ENCODE data around the gene OSTN. TPM values are rescaled to one million over a fixed set of nuclear protein-coding genes. Genes with fewer than 3 reads are reported as not detected.
"Not testable (repeated sequence)": the region's sequence is repeated elsewhere in the genome, so short reads cannot be mapped to it uniquely, and the experiment has no call there.

The OSTN gene
- total RNA-seq, 2 donors from 2014 or later = not detected

DNA sequence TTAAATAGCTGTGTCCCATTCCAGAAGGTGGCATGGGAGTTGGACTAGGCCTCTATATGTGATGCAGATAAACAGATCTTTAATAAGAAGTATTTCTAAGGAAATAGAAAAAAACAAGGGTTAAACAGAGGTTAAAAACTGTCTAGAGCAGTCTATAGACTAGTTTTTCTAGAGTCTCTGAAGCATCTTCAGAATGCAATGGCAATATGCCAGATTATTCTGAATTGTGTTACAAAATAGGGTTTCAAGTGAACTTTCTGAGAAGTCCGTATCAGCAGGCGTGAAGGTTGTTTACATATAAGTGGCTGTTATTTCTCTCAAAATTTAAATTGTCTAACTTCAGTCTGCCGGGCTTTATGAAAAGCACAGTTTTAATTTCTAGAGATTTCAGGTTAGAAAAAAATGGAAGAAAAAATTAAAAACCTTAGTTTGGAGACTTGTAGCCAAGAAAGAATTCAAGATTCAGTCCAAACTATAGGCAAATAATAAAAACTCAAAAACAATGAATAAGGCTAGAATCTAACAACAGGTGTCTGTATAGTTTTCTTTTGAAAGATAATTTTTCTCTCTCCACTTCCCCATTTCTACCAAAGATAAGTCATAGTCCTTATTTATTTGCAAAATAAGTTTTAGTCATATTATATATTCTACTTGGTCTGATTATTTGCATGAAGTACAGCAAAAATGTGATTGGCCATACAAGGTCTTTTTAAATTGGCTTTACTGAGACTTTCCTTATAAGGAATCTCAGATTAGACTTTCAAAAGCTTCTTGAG is 55.2 kb downstream of the OSTN start:
- DNase-seq (ENCODE audit: low spot score in 2 of 2) (no peak), ATAC-seq (no peak)
- Mint-ChIP-seq H3K27ac (no peak overlapping the region), H3K36me3 (no peaks in the 10 kb centered on the region), H3K9me3 (no peaks in the 10 kb centered on the region)

GRCh38 chr3:191255156-191255555 is 56.1 kb downstream of the OSTN start:
- no peaks in the 10 kb centered on the region for H3K9me3 Mint-ChIP-seq
- no peak for ATAC-seq
- no peaks in the 10 kb centered on the region for H3K36me3 Mint-ChIP-seq
- H3K27ac Mint-ChIP-seq = no peak overlapping the region
- DNase-seq (ENCODE audit: low spot score in 2 of 2) = no peak

DNA sequence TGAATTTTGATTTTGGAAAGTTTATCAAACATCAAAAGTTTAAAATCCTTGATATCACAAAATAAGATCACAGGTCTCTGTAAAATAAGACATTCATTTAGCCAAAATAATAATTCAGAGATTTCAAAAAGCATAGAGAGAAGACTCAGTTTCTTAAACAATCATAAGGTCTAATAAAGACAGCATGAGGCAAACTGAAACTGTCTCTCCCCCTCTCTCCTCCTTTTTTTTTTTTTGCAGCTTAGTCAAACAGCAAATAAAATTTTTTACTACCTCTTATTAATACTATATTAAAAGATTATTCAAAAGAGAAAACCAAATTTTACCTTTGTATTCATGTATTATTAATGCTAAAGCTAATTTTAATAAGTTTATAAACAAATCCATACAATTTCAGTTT is 57.4 kb downstream of the OSTN start:
- no peak for ATAC-seq
- no peaks in the 10 kb centered on the region for H3K36me3 Mint-ChIP-seq
- no peak for DNase-seq (ENCODE audit: low spot score in 2 of 2)
- no peaks in the 10 kb centered on the region for H3K9me3 Mint-ChIP-seq
- no peak overlapping the region for H3K27ac Mint-ChIP-seq

DNA sequence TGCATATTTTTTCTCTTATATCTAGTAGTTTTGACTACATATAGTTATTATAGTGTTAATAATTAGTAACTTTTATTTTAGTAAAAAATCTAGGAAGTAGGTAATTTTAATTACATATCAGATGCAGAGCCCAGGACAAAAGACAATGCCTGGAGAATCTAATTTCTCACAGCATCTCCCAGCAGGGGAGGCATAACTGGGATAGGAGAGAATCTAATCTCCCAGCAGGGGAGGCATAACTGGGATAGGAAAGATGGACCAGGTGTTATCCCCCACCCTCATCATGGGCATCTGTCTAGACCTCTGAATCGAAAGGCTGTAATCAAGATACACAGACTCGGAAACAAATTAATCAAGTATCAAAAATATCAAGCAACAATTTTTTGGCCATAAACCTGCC is 58.2 kb downstream of the OSTN start:
- H3K36me3 Mint-ChIP-seq = no peaks in the 10 kb centered on the region
- H3K27ac Mint-ChIP-seq = no peak overlapping the region
- ATAC-seq = no peak
- no peaks in the 10 kb centered on the region for H3K9me3 Mint-ChIP-seq
- no peak for DNase-seq (ENCODE audit: low spot score in 2 of 2)

DNA sequence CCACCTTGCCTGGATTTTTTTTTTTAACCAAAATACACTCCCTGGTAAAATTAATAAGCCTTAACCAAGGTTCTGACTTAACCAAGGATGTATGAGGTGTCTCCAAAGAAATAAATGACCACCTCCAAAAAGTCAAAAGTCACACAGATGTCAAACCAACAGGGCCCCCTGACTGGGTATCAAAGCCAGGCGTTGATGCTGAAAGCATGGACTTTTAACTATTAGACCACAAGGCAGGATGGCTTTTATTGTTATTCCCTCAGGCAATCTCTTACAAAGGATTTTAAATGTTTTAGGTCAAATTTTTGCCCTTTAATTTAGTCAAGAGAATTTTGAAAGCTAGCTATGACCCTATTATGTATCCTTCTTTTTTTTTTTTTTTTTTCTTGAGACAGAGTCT is 60.4 kb downstream of the OSTN start:
- H3K27ac Mint-ChIP-seq = no peak overlapping the region
- DNase-seq (ENCODE audit: low spot score in 2 of 2) = no peak
- ATAC-seq = no peak
- H3K9me3 Mint-ChIP-seq = no peaks in the 10 kb centered on the region
- H3K36me3 Mint-ChIP-seq = no peaks in the 10 kb centered on the region

- Mint-ChIP-seq H3K27ac (no peak overlapping the region), H3K9me3 (no peaks in the 10 kb centered on the region), H3K36me3 (no peaks in the 10 kb centered on the region)
- no peak for DNase-seq (ENCODE audit: low spot score in 2 of 2)
- no peak for ATAC-seq
These were observed 61.6 kb downstream of the OSTN start for GRCh38 chr3:191260431-191261303.

DNA sequence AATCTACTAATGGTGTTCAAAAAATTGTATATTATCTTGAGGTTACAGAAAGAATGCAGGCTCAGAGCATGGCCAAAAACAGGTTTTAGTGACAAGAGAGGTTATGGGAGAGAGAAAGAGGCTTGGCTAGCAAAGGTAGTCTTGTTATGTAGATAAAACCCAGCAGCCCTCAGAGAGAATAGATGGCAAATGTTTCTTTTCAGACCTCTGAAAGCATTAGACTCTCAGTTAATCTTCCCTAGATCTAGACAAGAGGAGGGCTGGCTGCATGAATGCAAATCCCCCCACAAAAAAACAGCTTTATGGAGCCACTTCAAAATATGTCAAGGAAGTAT is 62.2 kb downstream of the OSTN start:
- ATAC-seq = no peak
- no peaks in the 10 kb centered on the region for H3K36me3 Mint-ChIP-seq
- H3K9me3 Mint-ChIP-seq = no peaks in the 10 kb centered on the region
- DNase-seq (ENCODE audit: low spot score in 2 of 2) = no peak
- H3K27ac Mint-ChIP-seq = no peak overlapping the region

DNA sequence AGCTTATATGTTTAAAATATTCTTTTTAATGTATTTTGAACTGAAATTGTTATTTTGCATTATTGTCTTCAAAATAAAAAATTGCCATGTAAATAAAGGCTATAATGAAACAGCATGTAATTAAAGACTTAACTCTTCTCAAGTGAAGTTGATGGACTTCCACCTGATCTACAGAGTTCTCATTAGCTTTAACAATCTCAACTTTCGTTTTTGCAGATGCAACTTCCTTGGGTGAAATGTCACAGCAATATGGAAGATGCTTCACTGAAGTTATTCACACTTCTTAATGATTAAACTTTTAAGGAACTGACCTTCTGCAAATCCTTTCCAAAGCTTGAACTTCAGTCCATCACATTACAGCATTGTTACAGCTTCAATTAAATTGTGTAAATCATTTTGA is 63.6 kb downstream of the OSTN start:
- no peak overlapping the region for H3K27ac Mint-ChIP-seq
- H3K36me3 Mint-ChIP-seq = no peaks in the 10 kb centered on the region
- ATAC-seq (no peak), DNase-seq (ENCODE audit: low spot score in 2 of 2) (no peak)
- no peaks in the 10 kb centered on the region for H3K9me3 Mint-ChIP-seq

DNA sequence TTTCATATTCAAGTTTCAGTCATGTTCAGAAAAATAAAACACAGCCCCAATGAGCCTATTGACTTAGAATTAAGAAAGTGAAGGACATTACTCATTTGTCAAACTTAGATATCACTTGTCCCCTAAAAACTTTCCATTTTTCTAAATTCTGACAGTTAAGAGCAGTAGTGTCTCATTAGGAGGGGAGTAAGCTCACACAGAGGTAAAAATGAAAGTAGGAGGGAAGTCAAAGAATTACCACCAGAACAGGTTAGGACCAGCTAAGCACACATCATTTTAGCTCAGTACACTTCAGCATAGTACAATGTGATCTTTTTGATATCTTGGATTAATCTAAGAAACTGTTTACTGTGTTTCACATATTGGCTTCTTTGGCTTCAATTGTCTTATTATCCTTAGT is 64.3 kb downstream of the OSTN start:
- no peaks in the 10 kb centered on the region for H3K9me3 Mint-ChIP-seq
- ATAC-seq = no peak
- H3K36me3 Mint-ChIP-seq = no peaks in the 10 kb centered on the region
- DNase-seq (ENCODE audit: low spot score in 2 of 2) = no peak
- no peak overlapping the region for H3K27ac Mint-ChIP-seq

GRCh38 chr3:191263850-191264249 is 64.8 kb downstream of the OSTN start:
- no peak for ATAC-seq

GRCh38 chr3:191268737-191269136 is 69.7 kb downstream of the OSTN start:
- DNase-seq (ENCODE audit: low spot score in 2 of 2) (no peak), ATAC-seq (no peak)
- peaks cover 0 to 7% of the 10 kb centered on the region in 2 donors for H3K9me3 Mint-ChIP-seq
- H3K27ac Mint-ChIP-seq = no peak overlapping the region
- H3K36me3 Mint-ChIP-seq = no peaks in the 10 kb centered on the region

More at GRCh38 chr3:191263850-191264249, 64.8 kb downstream of the OSTN start:
- no peak for DNase-seq (ENCODE audit: low spot score in 2 of 2)
- no peaks in the 10 kb centered on the region for H3K36me3 Mint-ChIP-seq
- H3K9me3 Mint-ChIP-seq = no peaks in the 10 kb centered on the region
- no peak overlapping the region for H3K27ac Mint-ChIP-seq

DNA sequence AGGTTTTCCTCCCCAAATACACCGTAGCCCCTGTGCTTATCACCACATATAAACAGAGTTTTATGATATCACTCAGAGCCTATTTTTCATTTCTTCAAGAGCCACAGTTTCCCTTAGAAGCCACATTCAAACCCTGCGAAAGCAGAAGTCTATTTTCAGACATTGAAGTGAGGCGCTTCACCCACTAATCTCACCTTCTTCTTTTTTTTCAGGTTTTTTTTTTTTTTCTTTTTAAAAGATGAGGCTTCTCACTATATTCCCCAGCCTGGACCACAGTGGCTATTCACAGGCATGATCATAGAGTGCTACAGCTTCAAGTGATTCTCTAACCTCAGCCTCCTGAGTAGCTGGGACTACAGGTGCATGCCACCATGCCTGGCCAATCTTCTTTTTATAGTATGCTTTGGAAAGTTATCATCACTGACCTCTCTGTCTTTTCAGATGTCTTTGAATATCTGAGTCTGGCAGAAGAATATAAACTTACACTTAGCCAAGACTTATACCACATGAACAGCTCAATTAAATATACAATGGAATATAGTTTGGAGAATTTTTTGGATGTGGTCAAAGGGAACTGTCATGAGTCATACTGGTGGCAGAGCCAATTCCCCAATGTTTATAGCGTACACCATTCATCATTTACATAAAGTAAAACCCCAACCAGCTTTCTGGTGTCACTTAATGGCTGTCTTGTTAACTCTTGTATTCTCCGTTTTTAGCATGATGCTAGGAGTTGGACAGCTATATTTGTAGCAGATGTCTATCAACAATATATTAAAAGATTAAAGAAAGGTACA is 70.4 kb downstream of the OSTN start:
- ATAC-seq (no peak), DNase-seq (ENCODE audit: low spot score in 2 of 2) (no peak)
- Mint-ChIP-seq H3K36me3 (no peaks in the 10 kb centered on the region), H3K9me3 (peaks cover 0 to 7% of the 10 kb centered on the region in 2 donors), H3K27ac (no peak overlapping the region)

DNA sequence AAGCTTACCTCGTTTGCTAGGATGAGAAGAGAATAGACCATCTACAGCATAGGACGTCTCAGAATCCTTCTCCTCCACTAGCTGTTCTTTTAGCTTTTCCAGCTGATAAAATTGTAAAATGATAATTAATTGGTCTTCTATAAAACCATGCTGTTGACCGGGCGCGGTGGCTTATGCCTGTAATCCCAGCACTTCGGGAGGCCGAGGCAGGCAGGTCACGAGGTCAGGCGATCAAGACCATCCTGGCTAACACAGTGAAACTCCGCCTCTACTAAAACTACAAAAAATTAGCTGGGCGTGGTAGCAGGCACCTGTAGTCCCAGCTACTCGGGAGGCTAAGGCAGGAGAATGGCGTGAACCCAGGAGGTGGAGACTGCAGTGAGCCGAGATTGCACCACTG is 76.2 kb downstream of the OSTN start:
- not testable (repeated sequence) for ATAC-seq, H3K9me3 Mint-ChIP-seq, H3K36me3 Mint-ChIP-seq

DNA sequence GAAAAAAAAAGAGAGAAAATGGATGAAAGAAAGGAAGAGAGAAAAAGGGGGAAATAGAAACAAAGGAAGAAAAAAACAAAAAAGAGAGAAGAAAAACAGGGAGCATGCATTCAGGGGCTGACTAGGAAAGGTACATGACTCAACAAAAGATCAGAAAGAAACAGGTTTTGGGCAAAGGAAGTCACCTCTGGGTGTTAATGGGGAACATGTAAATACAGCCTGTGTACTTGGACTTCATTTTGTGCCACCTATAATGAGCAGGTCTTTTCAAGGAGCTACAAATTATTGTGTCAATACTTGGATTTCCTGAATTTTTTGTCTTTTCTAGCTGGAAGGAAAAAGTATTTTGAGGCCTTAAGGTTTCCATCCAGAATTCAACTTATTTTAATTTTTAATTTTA is 76.7 kb downstream of the OSTN start:
- Mint-ChIP-seq H3K36me3 (no peaks in the 10 kb centered on the region), H3K27ac (no peak overlapping the region), H3K9me3 (peaks cover 0 to 7% of the 10 kb centered on the region in 2 donors)
- no peak for DNase-seq (ENCODE audit: low spot score in 2 of 2)
- no peak for ATAC-seq

More for the DNA sequence above, 76.2 kb downstream of the OSTN start:
- not testable (repeated sequence) for H3K27ac Mint-ChIP-seq; DNase-seq (ENCODE audit: low spot score in 2 of 2)

DNA sequence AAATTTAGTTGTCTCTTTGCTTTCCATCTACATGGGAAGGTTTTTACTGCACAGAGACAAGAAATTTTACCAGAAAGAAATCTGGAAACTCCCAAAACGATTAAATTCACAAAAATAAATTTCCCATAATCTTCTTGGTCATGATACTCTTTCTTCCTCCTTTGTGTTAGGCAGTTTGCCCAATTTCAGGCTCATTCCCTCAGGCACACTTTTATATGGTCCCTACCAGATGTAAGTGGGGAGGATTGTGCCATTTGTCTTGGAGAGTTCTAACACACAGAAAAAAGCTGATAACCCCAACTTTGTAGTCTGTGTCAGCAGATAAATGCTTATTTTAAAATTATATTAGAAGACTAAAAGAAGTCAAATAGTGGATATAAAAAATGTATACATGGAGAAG is 81.1 kb downstream of the OSTN start:
- Mint-ChIP-seq H3K27ac (no peak overlapping the region), H3K36me3 (no peaks in the 10 kb centered on the region), H3K9me3 (no peaks in the 10 kb centered on the region)
- DNase-seq (ENCODE audit: low spot score in 2 of 2) (no peak), ATAC-seq (no peak)

- no peaks in the 10 kb centered on the region for H3K36me3 Mint-ChIP-seq
- ATAC-seq (no peak), DNase-seq (ENCODE audit: low spot score in 2 of 2) (no peak)
- no peaks in the 10 kb centered on the region for H3K9me3 Mint-ChIP-seq
- H3K27ac Mint-ChIP-seq = no peak overlapping the region
These were observed 81.8 kb downstream of the OSTN start for GRCh38 chr3:191280882-191281281.

Data from activated naive CD4-positive, alpha-beta T cell treated with anti-CD3 and anti-CD28 coated beads, Interleukin-2, amount 50 U/mL, for 72 hours (primary cell).